Stimulated activated CD8-positive, alpha-beta memory T cell treated with anti-CD3 and anti-CD28 coated beads, Interleukin-2, amount 100 ng/mL, for 1 hour (primary cell): Measurements from ENCODE around the gene ZNF787.

Source experiments
- DNase-seq, 2 donors: peaks; one replicate each; pipeline ENCODE4 v3.0.0-alpha.2; 2020; ENCODE audit warnings: low read depth in 2 of 2

Gene ZNF787

GRCh38 chr19:56120371-56121179 is 520 bp downstream of the ZNF787 start:
- peak; percentile 54 to 68 for DNase-seq

GRCh38 chr19:56120002-56120370 is 1.1 kb downstream of the ZNF787 start:
- no peak for DNase-seq

- no peak for DNase-seq
Observed at GRCh38 chr19:56119582-56119978, 1.5 kb downstream of the ZNF787 start.

- no peak for DNase-seq
Observed at GRCh38 chr19:56118666-56119581, 2.2 kb downstream of the ZNF787 start.

GRCh38 chr19:56117889-56118288 is 3.2 kb downstream of the ZNF787 start:
- no peak for DNase-seq

- no peak for DNase-seq
Observed at GRCh38 chr19:56117376-56117884, 3.7 kb downstream of the ZNF787 start.

GRCh38 chr19:56116606-56117005 is 4.5 kb downstream of the ZNF787 start:
- DNase-seq, result no peak

- no peak for DNase-seq
Observed at GRCh38 chr19:56115490-56115889, 5.6 kb downstream of the ZNF787 start.

- DNase-seq, result no peak
Observed at GRCh38 chr19:56114778-56115110, 6.4 kb downstream of the ZNF787 start.

GRCh38 chr19:56114051-56114777 is 6.9 kb downstream of the ZNF787 start:
- DNase-seq, result no peak

GRCh38 chr19:56113074-56113632 is 7.9 kb downstream of the ZNF787 start:
- no peak for DNase-seq

GRCh38 chr19:56112313-56112709 is 8.8 kb downstream of the ZNF787 start:
- no peak for DNase-seq

GRCh38 chr19:56111601-56112312 is 9.3 kb downstream of the ZNF787 start:
- peak; percentile 19 to 31 for DNase-seq

- DNase-seq, result no peak
Observed at GRCh38 chr19:56110515-56111448, 10.3 kb downstream of the ZNF787 start.

GRCh38 chr19:56109226-56109625 is 11.9 kb downstream of the ZNF787 start:
- DNase-seq, result no peak

GRCh38 chr19:56108447-56109195 is 12.5 kb downstream of the ZNF787 start:
- DNase-seq, result no peak

GRCh38 chr19:56107626-56108351 is 13.3 kb downstream of the ZNF787 start:
- DNase-seq, result no peak

- DNase-seq, result no peak
Observed at GRCh38 chr19:56106993-56107392, 14.1 kb downstream of the ZNF787 start.
